Measurements from ENCODE around the gene TXNL4A. TPM values are rescaled to one million over a fixed set of nuclear protein-coding genes. Genes with fewer than 3 reads are reported as not detected.

The TXNL4A gene
- total and polyA plus RNA-seq, 2 donors (not counting 1 experiment from before 2014, with no cell fraction given): 38.9 to 67.8 TPM

DNA sequence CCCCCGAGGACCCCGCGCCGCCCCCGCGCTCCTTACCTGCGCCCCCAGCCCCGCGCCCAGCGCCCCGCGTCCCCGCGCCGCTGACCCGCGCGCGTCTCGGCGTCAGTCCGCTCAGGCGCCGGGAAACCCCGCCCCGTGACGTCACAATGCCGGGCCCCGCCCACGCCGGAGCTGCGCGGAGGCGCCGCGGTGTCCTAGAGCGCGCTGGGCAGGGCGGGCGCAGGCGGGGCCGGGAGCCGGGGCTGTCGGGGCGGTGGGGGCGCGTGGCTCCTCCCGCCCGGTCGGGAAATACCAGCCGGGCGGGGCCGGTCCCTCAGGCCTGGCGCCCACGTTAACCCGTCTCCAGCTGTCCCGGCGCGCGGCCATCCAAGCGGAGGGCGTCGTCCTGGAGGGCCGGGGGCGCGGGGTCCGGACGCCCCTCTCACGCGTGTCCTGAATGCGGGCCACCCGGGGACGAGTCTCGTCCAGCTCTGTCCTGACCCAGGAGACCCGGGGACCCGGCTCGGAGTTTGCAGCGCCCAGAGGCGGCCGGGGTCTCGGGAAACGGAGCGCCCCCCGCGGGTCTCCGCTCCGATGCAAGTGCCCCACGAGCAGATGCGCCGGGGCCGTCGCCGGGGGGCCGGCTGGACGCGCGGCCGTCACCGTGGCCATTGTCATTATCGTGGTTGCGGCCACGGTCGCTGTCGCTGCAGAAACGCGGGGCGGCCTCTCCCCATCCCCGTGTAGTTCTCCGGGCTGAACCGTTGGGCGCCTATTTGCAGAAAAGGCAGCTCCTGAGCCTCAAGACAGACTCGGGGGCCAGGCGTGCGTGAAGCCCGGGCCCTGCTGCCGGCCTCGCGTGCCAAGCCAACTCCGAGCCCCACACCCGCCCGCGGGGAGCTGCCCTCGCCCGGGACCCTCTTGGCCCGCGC, 36.6 kb downstream of the TXNL4A start, which contains the start of gene SLC66A2:
Gene SLC66A2 (minus strand): TSS at position 109 of the 911 bp plus-strand sequence. CDS start 727 bp downstream, outside the sequence.
- H3K4me1 Mint-ChIP-seq: peaks cover 34% of the 10 kb centered on the region
- Histone ChIP-seq H3K9me3 (ENCODE audit: control extremely low read depth in 1 of 3, control insufficient read depth in 2 of 3, insufficient read depth in 1 of 3, low read length in 2 of 3) (no peaks in the 10 kb centered on the region), H2AFZ (ENCODE audit: insufficient read depth, low read depth, low read length, poor library complexity, severe bottlenecking) (peak within 1 kb of the TSS; percentile 97), H3K79me2 (ENCODE audit: control insufficient read depth, insufficient read depth, low read length) (peaks cover 43% of the 10 kb centered on the region), H3K4me2 (replicated peaks; ENCODE audit: low read depth, low read length, poor library complexity, severe bottlenecking) (peak within 1 kb of the TSS; percentile 100), H3K9ac (ENCODE audit: low read length) (peak within 1 kb of the TSS; percentile 83), H4K20me1 (ENCODE audit: control insufficient read depth, insufficient read depth, low read length, poor library complexity, severe bottlenecking) (peaks cover 31% of the 10 kb centered on the region), H3K36me3 (replicated peaks in 1 of 2; ENCODE audit: control extremely low read depth in 1 of 2, control insufficient read depth in 1 of 2, extremely low read depth in 1 of 2, insufficient read depth in 2 of 2, low read length in 1 of 2) (peaks cover 0 to 16% of the 10 kb centered on the region in 2 experiments), H3K27me3 (replicated peaks in 1 of 4; ENCODE audit: control extremely low read depth in 1 of 4, control insufficient read depth in 3 of 4, insufficient read depth in 4 of 4, low read length in 3 of 4) (no peaks in the 10 kb centered on the region), H3K27ac (ENCODE audit: low read length in 2 of 2) (peak within 1 kb of the TSS; percentile 54 to 83), H3K4me3 (ENCODE audit: control extremely low read depth in 1 of 5, extremely low read depth in 1 of 5, insufficient read depth in 1 of 5, low read depth in 2 of 5, low read length in 4 of 5) (peak within 1 kb of the TSS; percentile 58 to 73 (median 70)), H3K4me1 (ENCODE audit: control insufficient read depth in 2 of 2, insufficient read depth in 2 of 2, low read length in 2 of 2) (peaks cover 17 to 37% of the 10 kb centered on the region in 2 donors)
- CTCF ChIA-PET: interaction anchor here (0.7 to 1.6 kb wide), 4 partner anchors 12 to 38 kb away, joined by 3 to 5 read pairs (median 4); partner anchors contain the start of genes HSBP1L1 and TXNL4A
- peak within 1 kb of the TSS; percentile 84 for H3K27ac Mint-ChIP-seq
- H3K4me3 Mint-ChIP-seq: peak within 1 kb of the TSS; percentile 92
- under 1% methylated on average over 126 of the region's 126 CpGs for WGBS (ENCODE audit: insufficient coverage)
- no peaks in the 10 kb centered on the region for H3K9me3 Mint-ChIP-seq (ENCODE audit: insufficient read depth)
- TF ChIP-seq EZH2 (IDR thresholded peaks at IDR 0.05; ENCODE audit: borderline replicate concordance, insufficient read depth, low read depth, low read length, poor library complexity, severe bottlenecking): no peak
- TF ChIP-seq, protein P1, sequence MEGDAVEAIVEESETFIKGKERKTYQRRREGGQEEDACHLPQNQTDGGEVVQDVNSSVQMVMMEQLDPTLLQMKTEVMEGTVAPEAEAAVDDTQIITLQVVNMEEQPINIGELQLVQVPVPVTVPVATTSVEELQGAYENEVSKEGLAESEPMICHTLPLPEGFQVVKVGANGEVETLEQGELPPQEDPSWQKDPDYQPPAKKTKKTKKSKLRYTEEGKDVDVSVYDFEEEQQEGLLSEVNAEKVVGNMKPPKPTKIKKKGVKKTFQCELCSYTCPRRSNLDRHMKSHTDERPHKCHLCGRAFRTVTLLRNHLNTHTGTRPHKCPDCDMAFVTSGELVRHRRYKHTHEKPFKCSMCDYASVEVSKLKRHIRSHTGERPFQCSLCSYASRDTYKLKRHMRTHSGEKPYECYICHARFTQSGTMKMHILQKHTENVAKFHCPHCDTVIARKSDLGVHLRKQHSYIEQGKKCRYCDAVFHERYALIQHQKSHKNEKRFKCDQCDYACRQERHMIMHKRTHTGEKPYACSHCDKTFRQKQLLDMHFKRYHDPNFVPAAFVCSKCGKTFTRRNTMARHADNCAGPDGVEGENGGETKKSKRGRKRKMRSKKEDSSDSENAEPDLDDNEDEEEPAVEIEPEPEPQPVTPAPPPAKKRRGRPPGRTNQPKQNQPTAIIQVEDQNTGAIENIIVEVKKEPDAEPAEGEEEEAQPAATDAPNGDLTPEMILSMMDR (IDR thresholded peaks at IDR 0.05): no peak
- no peaks in the 10 kb centered on the region for H3K27me3 Mint-ChIP-seq
- peak; percentile 92 for DNase-seq
- intact Hi-C loops (cut with micrococcal nuclease): loop anchor here (1.0 to 5.0 kb wide), 5 partner anchors 14 to 272 kb away; partner anchors contain the start of genes CTDP1, RBFA and TXNL4A
- ATAC-seq (ENCODE audit: low read depth): peak; percentile 83
- POLR2A ChIA-PET: interaction anchor here (2.0 kb wide), 1 partner anchor 82 kb away, joined by 11 read pairs; the partner anchor contains the start of gene RBFA

All from B cell (primary cell).